Effector memory CD8-positive, alpha-beta T cell (primary cell): ENCODE measurements around the gene RAB20.
"Not testable (repeated sequence)": the region's sequence is repeated elsewhere in the genome, so short reads cannot be mapped to it uniquely, and the experiment has no call there.

Source experiments
- ATAC-seq: fragments of 150-1000 bp; cut with Tn5 transposase; replicated peaks from 2 replicates; pipeline ENCODE4 v1.10.0; 2021; ENCODE audit warnings: mild to moderate bottlenecking, moderate library complexity
- DNase-seq, 3 experiments: peaks; one replicate each; pipeline ENCODE4 v3.0.0; 2021
- H3K27ac Mint-ChIP-seq, 2 donors: one replicate each; pipeline ENCODE4 v1.8.0; 2022; ENCODE audit warnings: mild to moderate bottlenecking in 2 of 2, mixed read lengths in 2 of 2, moderate library complexity in 2 of 2
- H3K27me3 Mint-ChIP-seq, 2 donors: one replicate each; pipeline ENCODE4 v1.8.0; 2022; ENCODE audit warnings: mixed read lengths in 2 of 2
- H3K36me3 Mint-ChIP-seq: one replicate; pipeline ENCODE4 v1.8.0; 2022; ENCODE audit warnings: mild to moderate bottlenecking, moderate library complexity, mixed read lengths; ENCODE audit not compliant: insufficient read depth
- H3K4me1 Mint-ChIP-seq, 2 donors: one replicate each; pipeline ENCODE4 v1.8.0; 2022; ENCODE audit warnings: low read depth in 2 of 2, mixed read lengths in 2 of 2
- H3K4me3 Mint-ChIP-seq, 2 donors: one replicate each; pipeline ENCODE4 v1.8.0; 2022; ENCODE audit warnings: mild to moderate bottlenecking in 2 of 2, mixed read lengths in 2 of 2, moderate library complexity in 2 of 2
- H3K9me3 Mint-ChIP-seq, 2 donors: one replicate each; pipeline ENCODE4 v1.8.0; 2022; ENCODE audit warnings: mixed read lengths in 2 of 2
- total RNA-seq, 9 experiments: gene quantifications; one replicate each; lab custom pipeline; 2026; lab: John Stamatoyannopoulos, UW

Gene RAB20
- 0.63 to 2.7 (median 1.1) reads per million in 9 experiments for total RNA-seq

- no peaks in the 10 kb centered on the region for H3K36me3 Mint-ChIP-seq
- peaks cover 18 to 24% of the 10 kb centered on the region in 2 donors for H3K27me3 Mint-ChIP-seq
- DNase-seq (peak; percentile 19 to 28 (median 24)), ATAC-seq (peak; percentile 74)
- peak within 1 kb of the TSS; percentile 90 to 96 for H3K4me3 Mint-ChIP-seq
- no peaks in the 10 kb centered on the region for H3K9me3 Mint-ChIP-seq
- H3K27ac Mint-ChIP-seq, result peak within 1 kb of the TSS; percentile 41 to 68
- peaks cover 18% of the 10 kb centered on the region in 2 donors for H3K4me1 Mint-ChIP-seq
These were observed at the start of gene RAB20 for GRCh38 chr13:110561344-110562035. Gene RAB20 (minus strand): TSS chr13:110561722. CDS start chr13:110561519, 203 bp downstream.

DNA sequence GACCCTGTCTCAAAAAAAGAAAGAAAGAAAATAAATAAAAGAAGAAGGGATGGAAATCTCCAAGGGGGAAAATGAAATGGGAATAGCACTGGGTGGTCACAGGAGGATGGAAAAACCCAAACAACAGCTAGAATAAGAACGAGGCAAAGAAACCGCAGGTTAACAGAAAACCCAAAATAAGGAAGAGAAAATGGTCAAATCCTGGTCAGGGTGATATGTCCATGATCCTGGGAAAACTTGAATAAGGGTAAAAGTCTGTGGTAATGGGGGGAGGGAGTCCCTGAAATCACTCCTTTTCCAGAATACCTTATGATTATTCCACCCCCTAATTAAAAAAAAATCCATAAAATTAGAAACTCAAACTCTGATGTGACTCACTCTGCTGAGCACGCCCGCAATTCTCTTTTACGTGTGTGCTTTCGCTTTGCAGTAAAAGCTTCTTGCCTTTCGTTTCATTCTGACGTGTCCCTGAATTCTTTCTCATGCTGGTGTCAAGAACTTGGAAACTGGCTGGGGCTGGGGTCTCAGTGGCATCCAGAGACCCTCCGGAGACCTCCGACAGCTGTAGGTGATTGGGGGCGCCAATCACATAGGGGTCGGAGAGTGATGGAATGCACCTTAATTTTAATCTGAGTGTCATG is 49.6 kb upstream of the RAB20 start:
- Mint-ChIP-seq H3K4me1 (peaks cover 5 to 12% of the 10 kb centered on the region in 2 donors), H3K4me3 (peak overlapping the region; percentile 56 to 71), H3K36me3 (peaks cover 7% of the 10 kb centered on the region), H3K27me3 (no peaks in the 10 kb centered on the region), H3K27ac (peak overlapping the region in 1 of 2 donors; percentile 72), H3K9me3 (no peaks in the 10 kb centered on the region)
- DNase-seq (no peak), ATAC-seq (no peak)

GRCh38 chr13:110607675-110608224 is 46.2 kb upstream of the RAB20 start:
- H3K9me3 Mint-ChIP-seq, result no peaks in the 10 kb centered on the region
- ATAC-seq, result no peak
- no peak overlapping the region for H3K4me3 Mint-ChIP-seq
- H3K27me3 Mint-ChIP-seq, result peaks cover 7 to 15% of the 10 kb centered on the region in 2 donors
- no peaks in the 10 kb centered on the region for H3K36me3 Mint-ChIP-seq
- H3K4me1 Mint-ChIP-seq, result peaks cover 0 to 7% of the 10 kb centered on the region in 2 donors
- H3K27ac Mint-ChIP-seq, result no peak overlapping the region
- DNase-seq, result no peak

DNA sequence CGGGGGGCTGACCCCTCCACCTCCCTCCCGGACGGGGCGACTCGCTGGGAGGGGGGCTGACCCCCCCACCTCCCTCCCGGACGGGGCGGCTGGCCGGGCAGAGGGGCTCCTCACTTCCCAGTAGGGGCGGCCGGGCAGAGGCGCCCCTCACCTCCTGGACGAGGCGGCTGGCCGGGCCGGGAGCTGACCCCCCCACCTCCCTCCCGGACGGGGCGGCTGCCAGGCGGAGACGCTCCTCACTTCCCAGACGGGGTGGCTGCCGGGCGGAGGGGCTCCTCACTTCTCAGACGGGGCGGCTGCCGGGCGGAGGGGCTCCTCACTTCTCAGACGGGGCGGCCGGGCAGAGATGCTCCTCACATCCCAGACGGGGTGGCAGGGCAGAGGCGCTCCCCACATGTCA is 44.8 kb upstream of the RAB20 start:
- not testable (repeated sequence) for H3K36me3 Mint-ChIP-seq, ATAC-seq, H3K4me3 Mint-ChIP-seq, H3K27ac Mint-ChIP-seq, H3K4me1 Mint-ChIP-seq, DNase-seq, H3K9me3 Mint-ChIP-seq
- peaks cover 7 to 21% of the 10 kb centered on the region in 2 donors for H3K27me3 Mint-ChIP-seq

DNA sequence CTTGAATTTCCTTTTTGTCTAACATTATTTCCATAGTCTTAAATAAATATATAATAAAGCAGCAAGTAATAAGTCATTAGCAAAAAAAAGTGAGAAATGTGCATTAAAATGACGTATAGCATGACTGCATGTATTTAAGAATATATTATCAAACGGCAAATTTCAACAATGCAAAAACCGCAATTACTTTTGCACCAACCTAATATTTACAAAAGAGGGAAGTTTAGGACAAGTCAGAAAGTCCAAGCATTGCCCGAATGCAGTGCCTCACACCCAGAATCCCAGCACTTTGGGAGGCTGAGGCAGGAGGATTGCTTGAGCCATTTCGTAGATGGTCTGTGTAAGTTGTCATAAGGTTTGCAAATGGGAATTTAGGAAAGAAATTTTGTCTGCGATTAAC is 43.6 kb upstream of the RAB20 start:
- Mint-ChIP-seq H3K27ac (no peak overlapping the region), H3K36me3 (no peaks in the 10 kb centered on the region), H3K9me3 (no peaks in the 10 kb centered on the region), H3K27me3 (peaks cover 7 to 30% of the 10 kb centered on the region in 2 donors), H3K4me3 (no peak overlapping the region), H3K4me1 (no peaks in the 10 kb centered on the region)
- DNase-seq (no peak), ATAC-seq (no peak)

DNA sequence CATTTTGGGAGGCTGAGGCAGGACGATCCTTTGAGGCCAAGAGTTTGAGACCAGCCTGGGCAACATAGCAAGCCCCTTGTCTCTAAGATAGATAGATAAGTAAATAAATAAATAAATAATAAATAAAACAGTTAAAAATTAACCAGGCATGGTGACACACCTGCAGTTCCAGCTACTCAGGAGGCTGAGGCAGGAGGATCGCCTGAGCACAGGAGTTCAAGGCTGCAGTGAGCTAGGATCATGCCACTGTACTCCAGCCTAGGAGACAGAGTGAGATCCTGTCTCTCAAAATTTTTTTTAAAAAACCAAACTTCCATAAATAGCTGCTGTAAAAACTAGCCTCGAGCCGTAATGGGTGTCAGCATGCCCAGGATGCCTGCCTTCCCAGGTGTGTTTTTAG is 39.5 kb upstream of the RAB20 start:
- no peak overlapping the region for H3K4me3 Mint-ChIP-seq
- no peaks in the 10 kb centered on the region for H3K4me1 Mint-ChIP-seq
- no peaks in the 10 kb centered on the region for H3K9me3 Mint-ChIP-seq
- ATAC-seq (no peak), DNase-seq (no peak)
- peaks cover 7 to 31% of the 10 kb centered on the region in 2 donors for H3K27me3 Mint-ChIP-seq
- H3K27ac Mint-ChIP-seq, result no peak overlapping the region
- no peaks in the 10 kb centered on the region for H3K36me3 Mint-ChIP-seq

DNA sequence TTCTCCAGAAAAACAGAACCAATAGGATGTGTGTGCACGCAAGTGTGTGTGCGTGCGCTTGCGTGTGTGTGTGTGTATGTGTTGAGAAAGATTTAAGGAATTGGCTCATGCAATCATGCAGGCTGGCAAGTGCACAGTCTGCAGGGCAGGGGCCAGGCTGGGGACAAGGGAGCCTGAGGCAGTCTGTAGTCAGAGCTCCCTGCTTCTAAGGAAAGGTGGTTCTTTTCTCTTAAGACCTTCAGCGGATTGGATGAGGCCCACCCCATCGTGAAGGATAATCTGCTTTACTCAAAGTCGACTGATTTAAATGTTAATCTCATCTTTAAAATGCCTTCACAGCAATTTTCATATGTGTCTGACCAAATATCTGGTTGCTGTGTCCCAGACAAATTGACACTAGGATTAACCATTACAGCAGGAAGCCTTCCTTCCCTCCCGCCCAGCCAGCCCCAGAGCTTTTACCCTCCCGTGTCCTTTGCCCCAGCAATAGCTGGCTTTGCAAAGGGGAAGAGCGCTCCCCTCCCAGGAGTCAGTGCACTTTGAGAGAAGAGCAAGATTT is 38.8 kb upstream of the RAB20 start:
- ATAC-seq, result no peak
- Mint-ChIP-seq H3K27ac (no peak overlapping the region), H3K9me3 (no peaks in the 10 kb centered on the region), H3K27me3 (peaks cover 7 to 31% of the 10 kb centered on the region in 2 donors), H3K4me3 (no peak overlapping the region), H3K4me1 (no peaks in the 10 kb centered on the region), H3K36me3 (no peaks in the 10 kb centered on the region)
- no peak for DNase-seq

- ATAC-seq (no peak), DNase-seq (no peak)
- H3K9me3 Mint-ChIP-seq, result no peaks in the 10 kb centered on the region
- no peak overlapping the region for H3K27ac Mint-ChIP-seq
- H3K4me3 Mint-ChIP-seq, result no peak overlapping the region
- no peaks in the 10 kb centered on the region for H3K4me1 Mint-ChIP-seq
- peaks cover 0 to 18% of the 10 kb centered on the region in 2 donors for H3K27me3 Mint-ChIP-seq
- no peaks in the 10 kb centered on the region for H3K36me3 Mint-ChIP-seq
These were observed 35.6 kb upstream of the RAB20 start for GRCh38 chr13:110597041-110597689.

GRCh38 chr13:110593430-110594130 is 32.1 kb upstream of the RAB20 start:
- Mint-ChIP-seq H3K27ac (no peak overlapping the region), H3K4me3 (no peak overlapping the region), H3K9me3 (no peaks in the 10 kb centered on the region), H3K27me3 (peaks cover 0 to 26% of the 10 kb centered on the region in 2 donors), H3K36me3 (no peaks in the 10 kb centered on the region), H3K4me1 (no peaks in the 10 kb centered on the region)
- DNase-seq (peak in 1 of 3 experiments; percentile 8), ATAC-seq (peak; percentile 61)

GRCh38 chr13:110592665-110593064 is 31.1 kb upstream of the RAB20 start:
- DNase-seq (no peak), ATAC-seq (no peak)
- Mint-ChIP-seq H3K9me3 (no peaks in the 10 kb centered on the region), H3K36me3 (no peaks in the 10 kb centered on the region), H3K4me1 (no peaks in the 10 kb centered on the region), H3K4me3 (no peak overlapping the region), H3K27ac (no peak overlapping the region), H3K27me3 (peaks cover 0 to 26% of the 10 kb centered on the region in 2 donors)

GRCh38 chr13:110590577-110590976 is 29.1 kb upstream of the RAB20 start:
- ATAC-seq (no peak), DNase-seq (no peak)
- Mint-ChIP-seq H3K27ac (no peak overlapping the region), H3K9me3 (no peaks in the 10 kb centered on the region), H3K4me3 (no peak overlapping the region), H3K4me1 (no peaks in the 10 kb centered on the region), H3K27me3 (peaks cover 2 to 33% of the 10 kb centered on the region in 2 donors), H3K36me3 (no peaks in the 10 kb centered on the region)

GRCh38 chr13:110589793-110590390 is 28.4 kb upstream of the RAB20 start:
- no peaks in the 10 kb centered on the region for H3K9me3 Mint-ChIP-seq
- H3K27ac Mint-ChIP-seq, result no peak overlapping the region
- no peaks in the 10 kb centered on the region for H3K4me1 Mint-ChIP-seq
- no peak for DNase-seq
- no peak overlapping the region for H3K4me3 Mint-ChIP-seq
- H3K27me3 Mint-ChIP-seq, result peaks cover 9 to 40% of the 10 kb centered on the region in 2 donors
- H3K36me3 Mint-ChIP-seq, result no peaks in the 10 kb centered on the region
- ATAC-seq, result no peak
